ENCODE measurements around the gene PDE4B. TPM values are rescaled to one million over a fixed set of nuclear protein-coding genes. Genes with fewer than 3 reads are reported as not detected.

Gene PDE4B
- polyA plus RNA-seq, 1 experiment: 17.6 TPM

DNA sequence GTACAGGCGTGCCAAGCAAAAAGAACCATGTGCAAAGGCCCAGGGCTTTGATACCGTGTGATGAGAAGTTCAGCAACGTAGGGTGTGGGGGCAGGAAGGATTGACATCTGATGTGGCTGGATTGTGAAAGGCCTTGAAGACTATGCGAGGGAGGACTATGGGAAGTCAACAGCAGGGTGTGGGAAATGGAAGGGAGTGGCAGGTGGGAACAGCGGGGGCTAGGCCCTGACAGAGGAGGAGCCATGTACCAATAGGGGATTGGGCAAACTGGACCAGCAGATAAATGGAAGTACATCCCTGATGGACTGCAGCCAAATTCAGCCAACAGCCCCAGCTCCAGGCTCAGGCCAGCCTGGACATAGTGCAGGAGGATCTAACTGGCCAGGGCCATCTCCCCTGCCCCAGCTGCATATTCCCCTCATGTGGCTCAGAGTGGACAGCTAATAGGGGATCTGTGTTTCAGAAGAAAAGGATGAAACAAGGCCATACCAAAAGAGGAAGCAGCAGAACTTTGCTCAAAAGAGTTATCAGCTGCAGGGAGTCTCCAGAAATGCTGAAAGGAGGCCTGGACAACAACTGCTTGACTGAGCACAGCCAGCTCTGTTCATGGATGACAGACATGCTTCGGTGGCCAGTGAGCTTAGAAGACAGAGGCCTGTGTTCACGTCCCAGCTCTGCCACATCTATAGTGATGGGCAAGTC is 601.0 kb downstream of the PDE4B start:
- Histone ChIP-seq H3K4me3 (ENCODE audit: low read depth, low read length) (no peak overlapping the region), H3K27ac (ENCODE audit: low read depth, low read length) (no peak overlapping the region), H3K9me3 (ENCODE audit: control insufficient read depth, insufficient read depth, low read length) (peaks cover 3% of the 10 kb centered on the region), H3K27me3 (ENCODE audit: control insufficient read depth, insufficient read depth, low read length) (no peaks in the 10 kb centered on the region)
- POLR2A ChIA-PET: no interaction called here
- TF ChIP-seq, protein P1, sequence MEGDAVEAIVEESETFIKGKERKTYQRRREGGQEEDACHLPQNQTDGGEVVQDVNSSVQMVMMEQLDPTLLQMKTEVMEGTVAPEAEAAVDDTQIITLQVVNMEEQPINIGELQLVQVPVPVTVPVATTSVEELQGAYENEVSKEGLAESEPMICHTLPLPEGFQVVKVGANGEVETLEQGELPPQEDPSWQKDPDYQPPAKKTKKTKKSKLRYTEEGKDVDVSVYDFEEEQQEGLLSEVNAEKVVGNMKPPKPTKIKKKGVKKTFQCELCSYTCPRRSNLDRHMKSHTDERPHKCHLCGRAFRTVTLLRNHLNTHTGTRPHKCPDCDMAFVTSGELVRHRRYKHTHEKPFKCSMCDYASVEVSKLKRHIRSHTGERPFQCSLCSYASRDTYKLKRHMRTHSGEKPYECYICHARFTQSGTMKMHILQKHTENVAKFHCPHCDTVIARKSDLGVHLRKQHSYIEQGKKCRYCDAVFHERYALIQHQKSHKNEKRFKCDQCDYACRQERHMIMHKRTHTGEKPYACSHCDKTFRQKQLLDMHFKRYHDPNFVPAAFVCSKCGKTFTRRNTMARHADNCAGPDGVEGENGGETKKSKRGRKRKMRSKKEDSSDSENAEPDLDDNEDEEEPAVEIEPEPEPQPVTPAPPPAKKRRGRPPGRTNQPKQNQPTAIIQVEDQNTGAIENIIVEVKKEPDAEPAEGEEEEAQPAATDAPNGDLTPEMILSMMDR (IDR thresholded peaks at IDR 0.05; ENCODE audit: low read depth, low read length): no peak
- no peak for DNase-seq (ENCODE audit: low read depth, low spot score)
- CTCF ChIA-PET: no interaction called here

DNA sequence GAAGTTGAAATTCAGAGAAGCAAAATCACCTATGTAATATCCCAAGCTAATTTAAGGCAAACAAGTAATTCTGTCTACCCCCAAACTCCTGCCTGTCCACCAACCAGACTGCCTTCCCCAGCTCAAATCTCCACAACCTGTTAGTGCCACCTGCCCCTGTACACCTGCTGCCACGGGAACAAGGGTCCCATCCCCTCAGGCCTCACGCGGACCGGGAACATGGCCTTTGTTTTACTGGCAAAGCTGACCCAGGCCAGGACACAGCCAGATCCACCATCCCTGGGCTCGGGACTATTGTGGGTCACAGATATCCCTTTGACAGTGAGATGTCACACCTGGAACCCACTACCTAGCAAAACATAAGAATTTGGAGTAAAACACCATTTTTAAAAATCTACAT is 601.9 kb downstream of the PDE4B start:
- no peaks in the 10 kb centered on the region for H3K27me3 ChIP-seq (ENCODE audit: control insufficient read depth, insufficient read depth, low read length)
- DNase-seq (ENCODE audit: low read depth, low spot score): no peak
- H3K27ac ChIP-seq (ENCODE audit: low read depth, low read length): no peak overlapping the region
- POLR2A ChIA-PET: no interaction called here
- H3K4me3 ChIP-seq (ENCODE audit: low read depth, low read length): no peak overlapping the region
- H3K9me3 ChIP-seq (ENCODE audit: control insufficient read depth, insufficient read depth, low read length): peaks cover 1% of the 10 kb centered on the region
- TF ChIP-seq, protein P1 (IDR thresholded peaks at IDR 0.05; ENCODE audit: low read depth, low read length): no peak
- CTCF ChIA-PET: no interaction called here

DNA sequence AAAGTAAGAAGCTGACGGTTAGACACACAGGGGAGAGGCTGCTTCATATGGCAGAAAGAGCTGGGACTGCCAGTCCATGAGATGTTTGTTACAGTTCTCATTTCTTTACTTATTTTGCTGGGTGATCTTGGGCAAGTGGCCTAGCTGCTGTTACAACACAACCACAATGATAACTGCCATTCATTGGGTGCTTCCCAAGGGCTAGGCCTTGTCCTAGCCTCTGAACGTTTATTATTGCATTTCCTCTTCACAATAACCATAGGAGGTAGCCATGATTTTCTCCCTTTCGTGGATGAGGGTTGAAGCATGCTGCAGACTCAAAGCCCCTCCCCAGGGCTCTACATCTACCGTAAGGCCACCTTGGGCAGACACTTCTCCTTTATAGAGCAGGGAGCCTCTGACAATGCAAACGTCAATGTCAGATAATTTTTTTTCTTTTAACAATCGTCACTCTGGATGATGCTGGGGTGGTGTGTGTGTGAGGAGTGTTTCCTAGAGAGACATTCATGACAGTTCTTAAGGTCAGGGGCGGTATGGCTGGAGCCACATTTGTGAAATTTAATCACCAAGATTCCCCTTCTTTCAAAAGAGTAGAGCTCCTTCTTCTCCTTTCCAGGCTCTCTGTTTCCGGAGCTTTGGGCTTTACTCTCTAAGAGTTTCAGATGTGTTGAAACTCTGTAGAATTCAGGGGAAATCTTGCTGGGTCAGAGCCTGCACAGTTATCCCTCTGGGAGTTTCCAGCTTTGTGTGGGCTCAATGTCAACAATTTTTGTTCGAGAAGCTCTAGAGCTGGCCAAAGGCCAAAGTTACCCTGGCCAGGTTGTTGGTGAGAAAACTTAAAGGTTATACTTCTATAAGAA is 602.7 kb downstream of the PDE4B start:
- POLR2A ChIA-PET: no interaction called here
- no peaks in the 10 kb centered on the region for H3K27me3 ChIP-seq (ENCODE audit: control insufficient read depth, insufficient read depth, low read length)
- TF ChIP-seq, protein P1 (IDR thresholded peaks at IDR 0.05; ENCODE audit: low read depth, low read length): no peak

DNA sequence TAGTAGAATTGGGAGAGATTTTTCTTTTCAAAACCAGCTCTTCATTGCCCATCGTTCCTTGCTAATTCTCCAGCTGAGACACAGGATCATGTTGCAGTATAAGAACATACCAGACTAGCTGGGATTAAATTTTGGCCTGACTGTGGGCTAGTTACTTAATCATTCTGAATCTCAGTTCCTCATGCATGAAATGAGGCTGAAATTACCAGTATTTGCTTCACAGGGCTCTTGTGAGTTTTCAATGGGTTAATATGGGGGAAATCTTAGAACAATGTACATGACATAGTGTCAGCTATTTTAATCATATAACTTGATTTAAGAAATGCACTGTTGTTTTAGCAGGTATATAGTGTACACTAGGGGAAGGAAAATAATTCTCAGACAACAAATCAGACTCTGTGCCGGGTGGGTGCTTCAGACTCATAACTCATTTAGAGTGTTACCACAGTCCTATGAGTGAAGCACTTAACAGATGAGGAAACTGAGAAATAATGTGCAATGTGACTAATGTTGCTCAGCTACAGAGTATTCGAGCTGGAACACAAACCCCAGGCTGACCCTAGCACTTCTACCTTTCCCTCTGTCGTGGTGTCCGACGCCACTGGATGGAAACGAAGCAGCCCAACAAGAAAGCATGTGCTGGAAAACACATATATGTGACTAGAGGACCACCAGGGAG is 603.7 kb downstream of the PDE4B start:
- ChIA-PET POLR2A (no interaction called here), CTCF (no interaction called here)
- no peaks in the 10 kb centered on the region for H3K27me3 ChIP-seq (ENCODE audit: control insufficient read depth, insufficient read depth, low read length)
- no peak overlapping the region for H3K4me3 ChIP-seq (ENCODE audit: low read depth, low read length)
- no peak overlapping the region for H3K27ac ChIP-seq (ENCODE audit: low read depth, low read length)
- H3K9me3 ChIP-seq (ENCODE audit: control insufficient read depth, insufficient read depth, low read length): no peaks in the 10 kb centered on the region
- TF ChIP-seq, protein P1 (IDR thresholded peaks at IDR 0.05; ENCODE audit: low read depth, low read length): no peak
- no peak for DNase-seq (ENCODE audit: low read depth, low spot score)

More for the DNA sequence above, 602.7 kb downstream of the PDE4B start:
- no peak for DNase-seq (ENCODE audit: low read depth, low spot score)
- Histone ChIP-seq H3K4me3 (ENCODE audit: low read depth, low read length) (no peak overlapping the region), H3K9me3 (ENCODE audit: control insufficient read depth, insufficient read depth, low read length) (no peaks in the 10 kb centered on the region; the same call in 1 of the 2 replicates), H3K27ac (ENCODE audit: low read depth, low read length) (no peak overlapping the region)
- CTCF ChIA-PET: no interaction called here
